GM19372 (cell line): ENCODE data around the gene KDM3A.
"Not testable (repeated sequence)": the region's sequence is repeated elsewhere in the genome, so short reads cannot be mapped to it uniquely, and the experiment has no call there.

Experiments used
- ATAC-seq: cut with Tn5 transposase; IDR thresholded peaks from one replicate; pipeline ENCODE4 v1.9.1; 2021; ENCODE audit warnings: mild to moderate bottlenecking, low read depth, moderate library complexity; ENCODE audit not compliant: unreplicated experiment

Gene KDM3A

DNA sequence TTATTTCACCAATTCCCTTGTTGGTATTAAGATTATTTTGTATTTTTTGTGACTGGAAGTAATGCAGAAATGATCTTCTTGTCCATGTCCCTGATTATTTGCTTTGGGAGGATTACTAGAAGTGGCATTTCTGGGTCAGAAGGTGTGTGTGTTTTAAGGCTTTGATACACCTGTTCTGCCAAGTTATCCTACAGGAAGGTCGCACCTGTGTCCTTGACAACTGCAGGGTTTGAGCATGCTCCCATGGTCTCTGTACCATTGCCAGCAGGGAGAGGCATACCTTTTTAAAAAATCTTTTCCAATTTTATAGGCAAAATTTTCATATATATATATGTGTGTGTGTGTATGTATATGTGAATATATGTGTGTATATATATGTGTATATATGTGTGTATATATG, 29.7 kb downstream of the KDM3A start:
- ATAC-seq: no peak

- no peak for ATAC-seq
Measured at GRCh38 chr2:86471637-86472036, 30.5 kb downstream of the KDM3A start.

- no peak for ATAC-seq
Measured at GRCh38 chr2:86476092-86476491, 34.9 kb downstream of the KDM3A start.

DNA sequence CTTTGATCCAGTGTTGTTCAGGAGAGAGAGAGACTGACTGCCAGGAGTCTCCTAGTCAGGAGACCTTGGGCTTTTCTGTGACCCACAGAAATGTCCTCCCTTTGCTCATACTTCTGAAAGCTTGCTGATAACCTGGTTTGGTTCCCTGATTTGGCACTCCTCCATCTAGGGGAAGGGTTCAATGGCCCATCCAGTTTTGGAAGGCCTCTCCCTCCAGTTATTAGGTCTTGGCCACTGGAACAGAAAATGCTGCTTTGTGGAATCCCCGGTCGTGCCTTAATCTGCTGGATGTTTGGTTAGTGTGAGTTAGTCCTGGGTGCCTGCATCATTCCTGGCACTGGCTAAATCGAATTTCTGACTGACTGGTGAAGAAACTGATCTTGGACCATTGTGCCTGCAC, 35.7 kb downstream of the KDM3A start:
- ATAC-seq: no peak

GRCh38 chr2:86477349-86477748, 36.2 kb downstream of the KDM3A start:
- ATAC-seq: no peak

GRCh38 chr2:86480105-86480504, 38.9 kb downstream of the KDM3A start:
- no peak for ATAC-seq

DNA sequence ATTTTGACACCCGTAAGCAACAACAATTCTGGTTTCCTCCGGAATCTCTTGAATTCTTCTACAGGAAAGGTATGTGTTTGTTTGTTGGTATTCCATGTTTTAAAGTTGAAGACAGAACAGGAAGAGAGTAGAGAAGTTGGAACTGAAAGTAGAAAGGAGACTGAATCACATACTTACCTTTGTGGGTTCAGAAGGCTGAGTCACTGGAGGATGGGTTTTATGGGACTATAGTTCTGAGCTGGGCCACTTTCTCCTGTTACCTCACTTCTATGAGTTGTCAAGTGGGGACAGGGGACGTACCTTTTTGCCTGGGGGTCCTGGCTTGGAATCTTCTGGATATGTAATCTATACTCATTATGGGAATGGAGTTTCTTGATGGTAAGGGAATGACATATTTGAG, 40.9 kb downstream of the KDM3A start:
- no peak for ATAC-seq

- no peak for ATAC-seq
Measured at GRCh38 chr2:86484385-86484784, 43.2 kb downstream of the KDM3A start.

GRCh38 chr2:86485103-86485502, 43.9 kb downstream of the KDM3A start:
- no peak for ATAC-seq

DNA sequence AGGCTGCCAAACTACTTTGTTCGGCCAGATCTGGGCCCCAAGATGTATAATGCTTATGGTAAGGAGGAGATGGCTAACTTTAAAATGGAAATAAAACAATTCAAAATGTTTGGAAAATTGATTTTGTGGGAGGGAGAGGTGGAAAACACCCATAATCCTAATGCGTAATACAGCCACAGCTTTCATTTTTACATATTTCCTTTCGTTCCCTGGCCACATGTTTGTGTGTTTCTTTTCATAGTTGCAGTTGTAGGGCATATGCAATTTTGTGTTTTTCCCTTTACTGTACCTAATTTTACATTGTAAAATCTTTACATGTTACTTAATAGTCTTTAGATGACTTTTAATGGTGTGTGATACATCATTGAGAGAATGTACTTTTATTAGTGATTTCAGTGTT, 44.6 kb downstream of the KDM3A start:
- ATAC-seq: no peak

DNA sequence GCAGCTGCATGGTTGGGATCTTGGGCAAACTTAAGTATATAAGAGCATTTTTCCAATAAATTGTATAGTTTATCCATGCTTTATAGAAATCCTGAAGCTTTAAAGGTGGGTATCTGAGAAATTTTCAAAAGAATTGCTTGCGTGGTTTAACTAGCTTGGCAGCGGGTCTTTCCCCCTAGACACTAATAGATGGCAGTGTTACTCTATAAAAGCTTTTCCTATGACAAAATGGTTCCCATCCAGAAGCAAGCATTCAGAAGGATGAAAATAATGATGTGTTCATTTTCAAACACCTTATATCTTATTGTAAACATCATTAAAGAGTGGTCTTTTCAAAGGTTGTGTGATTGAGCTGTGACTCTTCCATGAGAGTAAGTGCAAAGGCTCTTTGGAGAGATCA, 45.9 kb downstream of the KDM3A start:
- ATAC-seq: no peak

GRCh38 chr2:86488561-86489250, 47.5 kb downstream of the KDM3A start:
- no peak for ATAC-seq

GRCh38 chr2:86489542-86489941, 48.4 kb downstream of the KDM3A start:
- no peak for ATAC-seq

- no peak for ATAC-seq
Measured at GRCh38 chr2:86490245-86490644, 49.1 kb downstream of the KDM3A start.

- ATAC-seq: no peak
Measured at GRCh38 chr2:86491088-86491487, 49.9 kb downstream of the KDM3A start.

DNA sequence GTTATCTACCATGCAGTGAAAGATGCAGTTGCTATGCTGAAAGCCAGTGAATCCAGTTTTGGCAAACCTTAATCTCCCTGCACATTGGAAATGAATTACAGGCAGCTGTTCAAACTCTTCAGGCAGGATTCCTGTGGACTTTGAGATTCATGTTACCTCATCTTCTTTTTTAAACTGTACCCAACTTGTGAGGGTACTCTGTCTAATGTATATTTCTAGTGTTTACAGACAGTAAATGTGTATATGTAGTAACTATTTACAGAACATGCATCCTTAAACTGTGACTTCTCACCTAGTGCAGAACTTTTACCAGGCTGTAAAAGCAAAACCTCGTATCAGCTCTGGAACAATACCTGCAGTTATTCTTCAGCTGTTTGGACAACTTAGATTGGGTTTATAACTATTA, 50.9 kb downstream of the KDM3A start:
- ATAC-seq: no peak

GRCh38 chr2:86496391-86496790, 55.2 kb downstream of the KDM3A start:
- not testable (repeated sequence) for ATAC-seq

DNA sequence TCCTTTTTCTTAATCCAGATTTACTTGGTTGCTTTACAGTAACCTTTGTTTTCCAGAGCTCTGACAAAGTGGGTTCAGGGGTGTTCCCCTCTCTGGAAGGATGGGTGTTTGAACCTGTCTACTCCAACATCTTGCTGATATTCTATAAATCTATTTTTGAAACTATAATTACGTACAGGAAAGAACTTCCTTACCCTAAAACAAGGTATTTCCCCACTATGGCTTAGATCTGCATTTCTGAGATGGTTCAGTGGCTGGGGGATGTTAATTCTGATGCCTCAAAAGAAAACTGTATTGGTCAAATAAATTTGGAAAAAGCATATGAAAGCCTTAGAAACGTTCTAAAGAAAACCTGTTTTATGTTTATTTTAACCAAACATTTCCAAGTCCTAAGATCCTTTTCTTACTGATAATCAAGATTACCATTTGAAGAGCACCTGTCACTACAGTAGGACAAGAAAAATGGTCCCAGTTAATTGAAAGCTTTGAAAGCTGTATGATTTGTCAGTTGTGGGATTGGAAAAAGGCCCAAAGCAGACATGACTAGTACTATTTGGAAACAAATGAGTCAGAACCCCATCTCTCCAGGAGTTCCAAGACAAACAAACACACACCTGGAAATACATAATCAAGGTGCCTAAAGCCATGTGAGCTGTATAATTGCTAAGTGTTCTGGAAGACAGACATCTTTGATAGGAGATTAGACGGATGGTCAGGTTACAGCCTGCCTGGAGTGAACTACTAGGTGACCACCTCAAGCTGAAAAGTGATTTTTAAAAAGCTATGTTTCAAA, 57.5 kb downstream of the KDM3A start:
- no peak for ATAC-seq

DNA sequence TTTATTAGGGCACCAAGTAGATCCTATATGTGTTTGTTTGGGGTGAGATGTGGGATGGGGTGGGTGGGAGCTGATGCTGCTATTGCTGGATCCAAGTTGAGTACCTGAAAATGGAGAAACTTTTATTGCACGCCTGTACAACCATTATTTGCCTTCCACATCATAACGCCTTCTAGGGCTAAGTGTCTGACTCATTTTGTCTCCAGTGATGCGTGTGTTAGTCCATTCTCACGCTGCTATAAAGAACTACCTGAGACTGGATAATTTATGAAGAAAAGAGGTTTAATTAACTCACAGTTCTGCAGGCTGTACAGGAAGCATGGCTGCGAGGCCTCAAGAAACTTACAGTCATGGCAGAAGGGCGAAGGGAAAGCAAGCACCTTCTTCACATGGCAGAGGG, 58.2 kb downstream of the KDM3A start:
- no peak for ATAC-seq

DNA sequence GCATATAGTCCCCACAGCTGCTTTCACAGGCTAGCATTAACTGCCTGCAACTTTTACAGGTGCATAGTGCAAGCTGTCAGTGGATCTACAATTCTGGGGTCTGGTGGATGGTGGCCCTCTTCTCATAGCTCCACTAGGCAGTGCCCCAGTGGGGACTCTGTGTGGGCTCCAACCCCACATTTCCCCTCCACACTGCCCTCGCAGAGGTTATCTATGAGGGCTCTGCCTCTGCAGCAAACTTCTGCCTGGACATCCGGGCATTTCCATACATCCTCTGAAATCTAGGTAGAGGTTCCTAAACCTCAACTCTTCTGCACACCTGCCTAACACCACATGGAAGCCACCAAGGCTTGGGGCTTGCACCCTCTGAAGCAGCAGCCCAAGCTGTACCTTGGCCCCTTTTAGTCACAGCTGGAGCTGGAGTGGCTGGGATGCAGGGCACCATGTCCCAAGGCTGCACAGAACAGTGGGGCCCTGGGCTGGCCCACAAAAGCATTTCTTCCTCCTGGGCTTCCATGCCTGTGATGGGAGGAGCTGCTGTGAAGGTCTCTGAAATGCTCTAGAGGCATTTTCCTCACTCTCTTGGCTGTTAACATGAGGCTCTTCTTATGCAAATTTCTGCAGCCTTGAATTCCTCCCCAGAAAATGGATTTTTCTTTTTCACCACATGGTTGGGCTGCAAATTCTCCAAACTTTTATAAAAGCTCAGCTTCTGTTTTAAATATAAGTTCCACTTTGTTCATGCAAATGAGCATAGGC, 59.3 kb downstream of the KDM3A start:
- ATAC-seq: no peak

DNA sequence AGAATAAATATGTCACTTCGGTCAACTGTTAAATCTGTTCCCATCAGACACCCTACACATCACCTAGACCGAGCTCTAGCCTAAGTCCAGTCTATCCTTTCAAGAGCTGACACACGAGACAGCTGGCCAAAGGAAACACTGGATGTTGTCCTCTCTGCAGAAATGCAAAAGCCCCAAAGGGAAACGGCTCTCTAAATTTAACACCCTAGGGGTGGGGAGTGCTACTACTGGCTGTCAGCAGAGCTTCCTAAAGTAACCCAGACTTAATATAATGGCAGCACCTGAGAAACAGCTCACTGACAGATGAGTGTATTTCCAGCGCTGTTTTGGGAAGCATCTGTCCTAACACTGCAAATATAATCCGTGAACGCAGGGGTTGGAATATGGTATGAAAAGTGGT, 66.4 kb downstream of the KDM3A start:
- no peak for ATAC-seq
